ENCODE data around the gene PITX2. TPM values are rescaled to one million over a fixed set of nuclear protein-coding genes. Genes with fewer than 3 reads are reported as not detected.

The PITX2 gene
- total RNA-seq, 1 donor from 2014 or later, result 1.0 TPM

DNA sequence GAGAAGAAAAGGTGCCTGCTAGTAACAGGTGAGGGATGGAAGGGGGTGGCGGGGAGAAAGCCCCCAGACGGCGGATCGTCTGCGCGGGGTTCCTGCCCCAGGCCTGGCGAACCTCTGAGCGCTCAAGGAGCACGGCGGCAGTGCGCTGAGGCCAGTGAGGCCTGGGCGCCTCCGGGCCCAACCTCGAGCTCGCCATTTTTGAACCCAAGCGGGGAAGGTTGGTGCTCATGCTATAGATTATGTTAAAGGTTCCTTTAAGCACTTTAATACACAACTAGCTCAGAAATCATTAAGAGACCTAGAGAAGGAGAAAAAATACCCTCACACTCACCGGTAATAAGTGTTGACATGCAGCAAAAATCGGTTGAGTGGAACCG lies 7.9 kb downstream of the PITX2 start:
- no peak overlapping the region for H3K4me3 ChIP-seq (ENCODE audit: low read depth, low read length)
- TF ChIP-seq, protein P1, sequence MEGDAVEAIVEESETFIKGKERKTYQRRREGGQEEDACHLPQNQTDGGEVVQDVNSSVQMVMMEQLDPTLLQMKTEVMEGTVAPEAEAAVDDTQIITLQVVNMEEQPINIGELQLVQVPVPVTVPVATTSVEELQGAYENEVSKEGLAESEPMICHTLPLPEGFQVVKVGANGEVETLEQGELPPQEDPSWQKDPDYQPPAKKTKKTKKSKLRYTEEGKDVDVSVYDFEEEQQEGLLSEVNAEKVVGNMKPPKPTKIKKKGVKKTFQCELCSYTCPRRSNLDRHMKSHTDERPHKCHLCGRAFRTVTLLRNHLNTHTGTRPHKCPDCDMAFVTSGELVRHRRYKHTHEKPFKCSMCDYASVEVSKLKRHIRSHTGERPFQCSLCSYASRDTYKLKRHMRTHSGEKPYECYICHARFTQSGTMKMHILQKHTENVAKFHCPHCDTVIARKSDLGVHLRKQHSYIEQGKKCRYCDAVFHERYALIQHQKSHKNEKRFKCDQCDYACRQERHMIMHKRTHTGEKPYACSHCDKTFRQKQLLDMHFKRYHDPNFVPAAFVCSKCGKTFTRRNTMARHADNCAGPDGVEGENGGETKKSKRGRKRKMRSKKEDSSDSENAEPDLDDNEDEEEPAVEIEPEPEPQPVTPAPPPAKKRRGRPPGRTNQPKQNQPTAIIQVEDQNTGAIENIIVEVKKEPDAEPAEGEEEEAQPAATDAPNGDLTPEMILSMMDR (conservative IDR thresholded peaks at IDR 0.05; ENCODE audit: low read depth, low read length), result no peak
- no peak for DNase-seq (ENCODE audit: low read depth)

DNA sequence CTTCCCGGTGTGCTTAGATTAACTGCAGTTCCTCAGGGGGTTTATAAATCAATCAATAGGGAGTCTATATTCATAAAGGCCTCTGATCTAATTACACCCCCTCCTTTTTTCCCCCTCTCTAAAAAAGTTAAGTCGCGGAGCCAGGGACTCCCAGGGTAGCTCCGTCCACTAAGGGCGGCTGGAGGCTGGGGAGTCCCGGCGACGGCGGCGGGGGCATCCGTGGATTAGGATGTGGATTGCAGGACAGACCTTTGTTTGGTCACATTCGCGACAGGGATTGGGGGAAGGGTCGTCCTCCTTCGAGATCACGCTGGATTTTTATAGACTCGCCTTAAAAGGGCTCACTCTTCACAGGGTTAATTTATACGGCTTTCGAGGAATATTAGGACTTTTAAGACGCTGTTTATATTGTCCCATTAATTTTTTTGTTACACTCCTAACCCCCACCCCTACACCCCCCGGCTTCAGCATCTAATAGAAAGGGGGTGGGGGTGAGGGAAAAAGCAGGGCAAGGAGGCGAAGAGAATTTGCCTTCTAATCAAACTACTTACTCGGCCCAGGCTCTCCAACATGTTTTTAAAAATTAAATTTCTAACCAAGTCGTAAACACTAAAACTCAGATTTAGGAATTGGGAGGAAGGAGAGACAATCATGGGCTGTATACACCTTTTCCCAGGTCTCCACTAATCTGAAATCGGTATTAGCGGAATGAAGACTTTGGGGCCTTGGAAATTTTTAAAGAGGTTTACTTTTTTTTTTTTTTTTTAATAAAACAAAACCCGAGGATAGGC lies 8.5 kb downstream of the PITX2 start:
- no peak for DNase-seq (ENCODE audit: low read depth)
- TF ChIP-seq, protein P1 (conservative IDR thresholded peaks at IDR 0.05; ENCODE audit: low read depth, low read length), result no peak
- no peak overlapping the region for H3K4me3 ChIP-seq (ENCODE audit: low read depth, low read length)

DNA sequence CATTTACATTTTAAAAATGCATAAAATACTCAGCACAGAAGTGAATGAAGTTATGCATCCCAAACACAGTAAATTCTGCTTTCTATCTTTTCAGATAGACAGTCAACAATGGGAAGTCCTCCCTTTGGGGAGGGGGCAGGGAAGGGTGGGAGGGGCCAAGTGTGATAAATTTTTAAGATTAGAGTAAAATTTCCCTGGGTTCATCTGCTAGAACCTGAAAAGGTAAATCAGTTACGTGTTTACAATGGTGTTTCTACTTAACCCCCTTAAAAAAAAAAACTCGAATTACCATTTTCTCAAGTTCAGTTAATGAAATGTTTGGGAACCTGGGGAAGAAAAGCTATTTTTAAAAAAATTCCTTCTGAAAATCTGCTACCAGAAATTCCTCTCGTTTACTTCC lies 9.1 kb downstream of the PITX2 start:
- TF ChIP-seq, protein P1 (conservative IDR thresholded peaks at IDR 0.05; ENCODE audit: low read depth, low read length), result no peak
- H3K4me3 ChIP-seq (ENCODE audit: low read depth, low read length), result no peak overlapping the region
- DNase-seq (ENCODE audit: low read depth), result no peak

- no peak overlapping the region for H3K4me3 ChIP-seq (ENCODE audit: low read depth, low read length)
- TF ChIP-seq, protein P1 (conservative IDR thresholded peaks at IDR 0.05; ENCODE audit: low read depth, low read length), result no peak
- DNase-seq (ENCODE audit: low read depth), result no peak
Measured at GRCh38 chr4:110612631-110613269, 10.1 kb downstream of the PITX2 start.

- peak overlapping the region; percentile 54 for H3K4me3 ChIP-seq (ENCODE audit: low read depth, low read length)
- TF ChIP-seq, protein P1 (conservative IDR thresholded peaks at IDR 0.05; ENCODE audit: low read depth, low read length), result no peak
Measured at GRCh38 chr4:110611968-110612447, 10.9 kb downstream of the PITX2 start.

GRCh38 chr4:110610940-110611831 lies 11.7 kb downstream of the PITX2 start:
- peak; percentile 61 for DNase-seq (ENCODE audit: low read depth)
- TF ChIP-seq, protein P1 (conservative IDR thresholded peaks at IDR 0.05; ENCODE audit: low read depth, low read length), result no peak
- peak overlapping the region; percentile 54 for H3K4me3 ChIP-seq (ENCODE audit: low read depth, low read length)

More at GRCh38 chr4:110611968-110612447, 10.9 kb downstream of the PITX2 start:
- no peak for DNase-seq (ENCODE audit: low read depth)

All from epithelial cell of proximal tubule (primary cell).